ENCODE data around the gene OGFR.

DNA sequence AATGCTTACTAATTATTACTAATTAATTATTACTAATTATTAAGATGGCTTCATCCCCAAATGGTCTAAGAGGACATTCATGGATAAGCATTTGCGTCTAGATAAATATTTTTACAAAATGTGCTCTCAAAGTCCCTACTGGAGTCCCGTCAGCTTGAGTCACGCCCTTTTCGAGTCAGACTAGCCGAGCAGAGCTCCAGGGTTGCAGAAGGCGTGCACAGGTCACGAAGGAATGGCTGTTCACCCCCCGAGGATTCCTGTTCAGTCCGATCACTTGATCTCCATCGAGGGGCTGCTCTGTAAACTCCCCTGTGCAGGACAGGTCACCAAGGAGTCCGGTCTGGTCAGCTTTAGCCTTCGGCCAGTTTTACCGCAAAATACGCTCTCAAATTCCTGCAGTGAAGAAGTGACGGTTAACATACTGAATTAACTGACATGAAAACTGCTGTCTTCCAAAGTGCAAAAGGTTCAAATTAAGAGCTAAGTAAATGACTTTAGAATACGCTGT lies 37.1 kb downstream of the OGFR start:
- TF ChIP-seq CTCF (IDR thresholded peaks at IDR 0.05 in 2 of 3, conservative IDR thresholded peaks at IDR 0.05 in 1 of 3; ENCODE audit: borderline replicate concordance in 1 of 3, insufficient read depth in 1 of 3, low read depth in 2 of 3, low read length in 2 of 3), result no peak
- TF ChIP-seq POLR2A (IDR thresholded peaks at IDR 0.05; ENCODE audit: borderline replicate concordance, extremely low read depth, insufficient read depth, insufficient read length), result no peak
- TF ChIP-seq EZH2 (IDR thresholded peaks at IDR 0.05), result no peak
- TF ChIP-seq SIN3A (IDR thresholded peaks at IDR 0.05; ENCODE audit: low read depth), result no peak
- no peak for TF ChIP-seq EZH2phosphoT487 (IDR thresholded peaks at IDR 0.05; ENCODE audit: borderline replicate concordance)
- no peak for TF ChIP-seq FOSL1 (IDR thresholded peaks at IDR 0.05; ENCODE audit: low read depth)
- TF ChIP-seq ZNF274 (IDR thresholded peaks at IDR 0.05; ENCODE audit: low read depth, low read length), result no peak
- no peak for TF ChIP-seq MAX (IDR thresholded peaks at IDR 0.05)
- TF ChIP-seq SRF (IDR thresholded peaks at IDR 0.05; ENCODE audit: low read depth), result no peak
- TF ChIP-seq CEBPB (IDR thresholded peaks at IDR 0.05; ENCODE audit: low read depth), result no peak
- no peak for TF ChIP-seq YY1 (IDR thresholded peaks at IDR 0.05; ENCODE audit: extremely low read depth, insufficient replicate concordance, low read depth, low read length)
- no peak for TF ChIP-seq RAD21 (IDR thresholded peaks at IDR 0.05; ENCODE audit: low read depth)
- no peak for TF ChIP-seq POLR2AphosphoS5 (IDR thresholded peaks at IDR 0.05; ENCODE audit: low read depth, low read length)

All from HCT116 (cell line).